Osteocyte (in vitro differentiated cells): ENCODE results near the gene BCR. TPM values are rescaled to one million over a fixed set of nuclear protein-coding genes. Genes with fewer than 3 reads are reported as not detected.

Experiments used
- DNase-seq: peaks from one replicate; pipeline ENCODE4 v3.0.0; 2021; ENCODE audit warnings: mixed read lengths; ENCODE audit not compliant: unreplicated experiment; ENCODE audit errors: extremely low spot score
- H3K27ac Mint-ChIP-seq: one replicate; pipeline ENCODE4 v1.8.0; 2021; ENCODE audit warnings: mild to moderate bottlenecking, mixed read lengths; ENCODE audit not compliant: unreplicated experiment
- H3K27me3 Mint-ChIP-seq: one replicate; pipeline ENCODE4 v1.8.0; 2021; ENCODE audit warnings: mixed read lengths; ENCODE audit not compliant: unreplicated experiment
- H3K36me3 Mint-ChIP-seq: one replicate; pipeline ENCODE4 v1.8.0; 2021; ENCODE audit warnings: mixed read lengths; ENCODE audit not compliant: unreplicated experiment
- H3K4me1 Mint-ChIP-seq: one replicate; pipeline ENCODE4 v1.8.0; 2021; ENCODE audit warnings: mixed read lengths; ENCODE audit not compliant: unreplicated experiment
- H3K4me3 Mint-ChIP-seq: one replicate; pipeline ENCODE4 v1.8.0; 2021; ENCODE audit warnings: mild to moderate bottlenecking, moderate library complexity, mixed read lengths; ENCODE audit not compliant: unreplicated experiment
- H3K9me3 Mint-ChIP-seq: one replicate; pipeline ENCODE4 v1.8.0; 2021; ENCODE audit warnings: mixed read lengths; ENCODE audit not compliant: unreplicated experiment
- total RNA-seq: library from RNA; stranded (reverse); gene quantifications from 2 replicates; pipeline ENCODE4 v1.2.1, GENCODE V29; 2021
- TF ChIP-seq, protein P1 (sequence below): fragments of 200-600 bp; sonication (generic); IDR thresholded peaks from 2 replicates; pipeline ENCODE4 v1.5.0; 2021; ENCODE audit warnings: antibody characterized with exemption, mild to moderate bottlenecking, moderate library complexity

Gene BCR
- total RNA-seq, 1 donor from 2014 or later, result 35.3 TPM

GRCh38 chr22:23273445-23274145 is 93.3 kb downstream of the BCR start:
- Mint-ChIP-seq H3K9me3 (no peaks in the 10 kb centered on the region), H3K27me3 (no peaks in the 10 kb centered on the region), H3K36me3 (peaks cover 22% of the 10 kb centered on the region), H3K4me3 (no peak overlapping the region), H3K4me1 (no peaks in the 10 kb centered on the region), H3K27ac (no peak overlapping the region)
- TF ChIP-seq, protein P1, sequence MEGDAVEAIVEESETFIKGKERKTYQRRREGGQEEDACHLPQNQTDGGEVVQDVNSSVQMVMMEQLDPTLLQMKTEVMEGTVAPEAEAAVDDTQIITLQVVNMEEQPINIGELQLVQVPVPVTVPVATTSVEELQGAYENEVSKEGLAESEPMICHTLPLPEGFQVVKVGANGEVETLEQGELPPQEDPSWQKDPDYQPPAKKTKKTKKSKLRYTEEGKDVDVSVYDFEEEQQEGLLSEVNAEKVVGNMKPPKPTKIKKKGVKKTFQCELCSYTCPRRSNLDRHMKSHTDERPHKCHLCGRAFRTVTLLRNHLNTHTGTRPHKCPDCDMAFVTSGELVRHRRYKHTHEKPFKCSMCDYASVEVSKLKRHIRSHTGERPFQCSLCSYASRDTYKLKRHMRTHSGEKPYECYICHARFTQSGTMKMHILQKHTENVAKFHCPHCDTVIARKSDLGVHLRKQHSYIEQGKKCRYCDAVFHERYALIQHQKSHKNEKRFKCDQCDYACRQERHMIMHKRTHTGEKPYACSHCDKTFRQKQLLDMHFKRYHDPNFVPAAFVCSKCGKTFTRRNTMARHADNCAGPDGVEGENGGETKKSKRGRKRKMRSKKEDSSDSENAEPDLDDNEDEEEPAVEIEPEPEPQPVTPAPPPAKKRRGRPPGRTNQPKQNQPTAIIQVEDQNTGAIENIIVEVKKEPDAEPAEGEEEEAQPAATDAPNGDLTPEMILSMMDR, result no peak
- DNase-seq, result no peak

DNA sequence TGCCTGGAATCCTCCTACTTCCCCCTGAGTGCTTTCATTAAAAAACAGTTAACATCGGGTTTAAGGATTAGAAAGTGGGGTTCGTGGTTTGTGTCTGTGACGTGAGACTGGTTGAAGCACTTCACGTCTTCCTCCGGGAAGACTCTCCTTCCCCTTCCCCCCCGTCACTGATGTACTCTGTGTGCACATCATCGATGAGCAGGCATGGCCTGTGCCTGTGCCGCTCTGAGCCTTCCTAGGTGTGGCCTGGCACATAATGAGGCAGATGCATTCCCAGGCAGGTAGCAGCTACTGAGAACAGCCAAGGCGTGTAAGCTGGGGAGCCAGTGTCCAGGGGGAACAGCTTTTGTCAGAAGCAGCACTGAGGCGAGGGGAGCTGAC is 93.8 kb downstream of the BCR start:
- no peak overlapping the region for H3K27ac Mint-ChIP-seq
- H3K27me3 Mint-ChIP-seq, result no peaks in the 10 kb centered on the region
- H3K4me1 Mint-ChIP-seq, result no peaks in the 10 kb centered on the region
- DNase-seq, result no peak
- TF ChIP-seq, protein P1, result no peak
- H3K9me3 Mint-ChIP-seq, result no peaks in the 10 kb centered on the region
- H3K36me3 Mint-ChIP-seq, result peaks cover 20% of the 10 kb centered on the region
- no peak overlapping the region for H3K4me3 Mint-ChIP-seq

DNA sequence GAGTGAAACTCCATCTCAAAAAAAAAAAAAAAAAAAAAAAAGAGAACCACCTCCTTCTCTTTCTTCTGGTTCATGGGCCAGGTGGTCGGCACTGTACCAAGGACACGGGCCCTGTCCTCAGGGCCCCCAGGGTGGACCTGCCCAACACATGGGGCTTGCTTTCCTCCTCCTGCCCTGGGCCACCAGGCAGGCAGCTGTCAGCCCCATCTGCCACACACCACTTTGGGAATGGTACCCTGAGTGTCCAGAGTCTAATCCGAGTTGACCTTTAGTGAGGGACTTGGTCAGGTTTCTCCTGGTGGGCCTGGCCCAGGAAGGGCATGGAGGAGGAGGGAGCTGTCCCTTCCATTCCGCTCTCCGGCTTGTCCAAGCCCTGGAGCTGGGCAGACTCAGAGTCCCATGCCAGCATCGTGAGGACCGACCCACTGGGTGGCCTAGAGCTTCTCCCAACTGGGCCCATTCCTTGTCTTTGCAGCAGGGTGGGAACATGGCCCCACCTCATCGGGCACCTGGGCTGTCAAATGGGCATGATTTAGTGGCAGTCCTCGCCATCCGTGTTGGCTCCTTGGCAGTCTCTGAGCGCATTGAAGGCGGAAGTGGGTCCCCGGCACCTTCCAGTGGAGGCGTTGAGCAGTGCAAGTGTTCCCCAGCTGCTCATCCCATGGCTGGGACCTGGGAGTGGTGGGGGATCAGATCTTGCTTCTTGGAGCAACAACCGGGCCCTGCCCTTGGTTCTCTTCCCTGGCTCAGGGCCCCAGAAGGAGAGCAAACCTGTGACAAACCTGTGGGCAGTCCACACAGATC is 94.8 kb downstream of the BCR start:
- TF ChIP-seq, protein P1, result no peak
- H3K4me3 Mint-ChIP-seq, result no peak overlapping the region
- H3K9me3 Mint-ChIP-seq, result no peaks in the 10 kb centered on the region
- no peaks in the 10 kb centered on the region for H3K4me1 Mint-ChIP-seq
- H3K36me3 Mint-ChIP-seq, result peaks cover 14% of the 10 kb centered on the region
- H3K27ac Mint-ChIP-seq, result no peak overlapping the region
- DNase-seq, result no peak
- H3K27me3 Mint-ChIP-seq, result no peaks in the 10 kb centered on the region

- DNase-seq, result no peak
- H3K27me3 Mint-ChIP-seq, result no peaks in the 10 kb centered on the region
- H3K4me3 Mint-ChIP-seq, result no peak overlapping the region
- TF ChIP-seq, protein P1, result no peak
- H3K4me1 Mint-ChIP-seq, result peaks cover 3% of the 10 kb centered on the region
- H3K9me3 Mint-ChIP-seq, result no peaks in the 10 kb centered on the region
- peaks cover 14% of the 10 kb centered on the region for H3K36me3 Mint-ChIP-seq
- H3K27ac Mint-ChIP-seq, result no peak overlapping the region
Measured at GRCh38 chr22:23275751-23276150, 95.4 kb downstream of the BCR start.
